Measurements from ENCODE around the gene PMVK. TPM values are rescaled to one million over a fixed set of nuclear protein-coding genes. Genes with fewer than 3 reads are reported as not detected.

The PMVK gene
- total and polyA plus RNA-seq, 2 of the 8 experiments (the other 6 are each of a cell fraction or from before 2014, with no cell fraction given): 23.8 to 26.5 TPM

- TF ChIP-seq SIN3A (conservative IDR thresholded peaks at IDR 0.05 in 1 of 2, IDR thresholded peaks at IDR 0.05 in 1 of 2; ENCODE audit: low read depth in 1 of 2, low read length in 2 of 2) (no peak), MAX (IDR thresholded peaks at IDR 0.05) (no peak), NRF1 (IDR thresholded peaks at IDR 0.05; ENCODE audit: low read depth, low read length) (no peak), EP300 (IDR thresholded peaks at IDR 0.05; ENCODE audit: borderline replicate concordance in 1 of 2, low read depth in 2 of 2, low read length in 2 of 2) (no peak), GABPA (IDR thresholded peaks at IDR 0.05; ENCODE audit: borderline replicate concordance, insufficient read depth, low read length) (no peak), CEBPB (IDR thresholded peaks at IDR 0.05; ENCODE audit: low read depth, low read length) (no peak), CTBP2 (IDR thresholded peaks at IDR 0.05; ENCODE audit: borderline replicate concordance, insufficient read depth, insufficient read length, low read length) (no peak), MAFK (IDR thresholded peaks at IDR 0.05; ENCODE audit: low read depth, low read length) (no peak)
Observed at GRCh38 chr1:154912755-154913154, 23.8 kb downstream of the PMVK start (continued).

All from H1 (cell line).